ENCODE measurements around the gene CDH23.

- no peak for TF ChIP-seq CTCF (IDR thresholded peaks at IDR 0.05)
- no peak for TF ChIP-seq POLR2A (IDR thresholded peaks at IDR 0.05)
These were observed 364.9 kb downstream of the CDH23 start for GRCh38 chr10:71761541-71762113.

Measured in uterus (tissue), 2 donors.